H1 (cell line): Measurements from ENCODE around the gene RAB7B.
"Not testable (repeated sequence)": the region's sequence is repeated elsewhere in the genome, so short reads cannot be mapped to it uniquely, and the experiment has no call there.

Source experiments
- CBX5 ChIP-seq: fragments of 300-800, 300-1000 bp; sonication (generic); IDR thresholded peaks from 2 replicates; pipeline ENCODE4 v1.7.1; 2016; ENCODE audit warnings: antibody characterized with exemption, low read length, low read depth
- GABPA ChIP-seq: IDR thresholded peaks from 2 replicates; pipeline ENCODE4 v1.6.1; 2011; ENCODE audit warnings: mild to moderate bottlenecking, low read length, moderate library complexity, borderline replicate concordance; ENCODE audit not compliant: insufficient read depth
- POLR2A ChIP-seq, 2 experiments: IDR thresholded peaks; 1 replicate in 1 of 2; 2 replicates in 1 of 2; pipeline ENCODE4 v1.6.1; 2011; ENCODE audit warnings: low read depth in 2 of 2, low read length in 2 of 2, mild to moderate bottlenecking in 2 of 2; ENCODE audit errors: control extremely low read depth in 1 of 2
- POLR2AphosphoS5 ChIP-seq: IDR thresholded peaks from 2 replicates; pipeline ENCODE4 v1.6.1; 2011; ENCODE audit warnings: low read depth, low read length
- RNF2 ChIP-seq: fragments of 200-900, 300-1000 bp; sonication (generic); IDR thresholded peaks from 2 replicates; pipeline ENCODE4 v1.7.1; 2016; ENCODE audit warnings: borderline replicate concordance, low read depth, mild to moderate bottlenecking, antibody characterized with exemption, low read length; ENCODE audit not compliant: poor library complexity, severe bottlenecking; ENCODE audit errors: missing control alignments
- SIN3A ChIP-seq, 2 experiments: IDR thresholded peaks in 1 of 2; conservative IDR thresholded peaks in 1 of 2; 2 replicates each; pipeline ENCODE4 v1.6.1; 2011 to 2012; ENCODE audit warnings: low read length in 2 of 2, improper control_type of control experiment in 1 of 2, low read depth in 1 of 2, mild to moderate bottlenecking in 1 of 2
- SIX5 ChIP-seq: IDR thresholded peaks from 2 replicates; pipeline ENCODE4 v1.6.1; 2011; ENCODE audit warnings: mild to moderate bottlenecking, low read depth, low read length
- TF ChIP-seq, protein P1 (sequence below), 3 experiments: IDR thresholded peaks; 1 replicate in 2 of 3; 2 replicates in 1 of 3; pipeline versions ENCODE4 v1.5.1 to v1.6.1; 2011; ENCODE audit warnings: low read length in 3 of 3, mild to moderate bottlenecking in 3 of 3, inconsistent platforms in 2 of 3, low read depth in 1 of 3, moderate library complexity in 1 of 3; ENCODE audit not compliant: insufficient read depth in 1 of 3; ENCODE audit errors: control extremely low read depth in 1 of 3
- TF ChIP-seq, protein P2 (sequence below): IDR thresholded peaks from 2 replicates; pipeline ENCODE4 v1.6.1; 2012; ENCODE audit warnings: low read length, inconsistent platforms
- TF ChIP-seq, protein P3 (sequence below): IDR thresholded peaks from 2 replicates; pipeline ENCODE4 v1.6.1; 2011; ENCODE audit warnings: low read length, improper control_type of control experiment
- TF ChIP-seq, protein P4 (sequence below): IDR thresholded peaks from 2 replicates; pipeline ENCODE4 v1.6.1; 2012; ENCODE audit warnings: inconsistent platforms

DNA sequence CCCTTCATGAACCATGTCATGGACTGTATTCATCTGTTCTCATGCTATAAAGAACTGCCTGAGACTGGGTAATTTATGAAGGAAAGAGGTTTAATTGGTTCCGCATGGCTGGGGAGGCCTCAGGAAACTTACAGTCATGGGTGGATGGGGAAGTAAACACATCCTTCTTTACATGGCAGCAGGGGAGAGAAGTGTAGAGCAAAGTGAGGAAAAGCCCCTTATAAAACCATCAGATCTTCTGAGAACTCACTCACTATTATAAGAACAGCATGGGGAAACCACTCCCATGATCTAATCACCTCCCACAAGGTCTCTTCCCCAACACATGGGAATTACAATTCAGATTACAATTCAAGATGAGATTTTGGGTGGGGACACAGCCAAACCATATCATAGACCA, 6.6 kb downstream of the RAB7B start:
- not testable (repeated sequence) for TF ChIP-seq GABPA; POLR2A (IDR thresholded peaks at IDR 0.05; ENCODE audit: control extremely low read depth in 1 of 2, low read depth in 2 of 2, low read length in 2 of 2); POLR2AphosphoS5; SIX5; CBX5; SIN3A (conservative IDR thresholded peaks at IDR 0.05 in 1 of 2, IDR thresholded peaks at IDR 0.05 in 1 of 2; ENCODE audit: low read depth in 1 of 2, low read length in 2 of 2); RNF2
- TF ChIP-seq, protein P1, sequence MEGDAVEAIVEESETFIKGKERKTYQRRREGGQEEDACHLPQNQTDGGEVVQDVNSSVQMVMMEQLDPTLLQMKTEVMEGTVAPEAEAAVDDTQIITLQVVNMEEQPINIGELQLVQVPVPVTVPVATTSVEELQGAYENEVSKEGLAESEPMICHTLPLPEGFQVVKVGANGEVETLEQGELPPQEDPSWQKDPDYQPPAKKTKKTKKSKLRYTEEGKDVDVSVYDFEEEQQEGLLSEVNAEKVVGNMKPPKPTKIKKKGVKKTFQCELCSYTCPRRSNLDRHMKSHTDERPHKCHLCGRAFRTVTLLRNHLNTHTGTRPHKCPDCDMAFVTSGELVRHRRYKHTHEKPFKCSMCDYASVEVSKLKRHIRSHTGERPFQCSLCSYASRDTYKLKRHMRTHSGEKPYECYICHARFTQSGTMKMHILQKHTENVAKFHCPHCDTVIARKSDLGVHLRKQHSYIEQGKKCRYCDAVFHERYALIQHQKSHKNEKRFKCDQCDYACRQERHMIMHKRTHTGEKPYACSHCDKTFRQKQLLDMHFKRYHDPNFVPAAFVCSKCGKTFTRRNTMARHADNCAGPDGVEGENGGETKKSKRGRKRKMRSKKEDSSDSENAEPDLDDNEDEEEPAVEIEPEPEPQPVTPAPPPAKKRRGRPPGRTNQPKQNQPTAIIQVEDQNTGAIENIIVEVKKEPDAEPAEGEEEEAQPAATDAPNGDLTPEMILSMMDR (IDR thresholded peaks at IDR 0.05; ENCODE audit: control extremely low read depth in 1 of 3, insufficient read depth in 1 of 3, low read depth in 1 of 3, low read length in 3 of 3) = not testable (repeated sequence)
- TF ChIP-seq, protein P2, sequence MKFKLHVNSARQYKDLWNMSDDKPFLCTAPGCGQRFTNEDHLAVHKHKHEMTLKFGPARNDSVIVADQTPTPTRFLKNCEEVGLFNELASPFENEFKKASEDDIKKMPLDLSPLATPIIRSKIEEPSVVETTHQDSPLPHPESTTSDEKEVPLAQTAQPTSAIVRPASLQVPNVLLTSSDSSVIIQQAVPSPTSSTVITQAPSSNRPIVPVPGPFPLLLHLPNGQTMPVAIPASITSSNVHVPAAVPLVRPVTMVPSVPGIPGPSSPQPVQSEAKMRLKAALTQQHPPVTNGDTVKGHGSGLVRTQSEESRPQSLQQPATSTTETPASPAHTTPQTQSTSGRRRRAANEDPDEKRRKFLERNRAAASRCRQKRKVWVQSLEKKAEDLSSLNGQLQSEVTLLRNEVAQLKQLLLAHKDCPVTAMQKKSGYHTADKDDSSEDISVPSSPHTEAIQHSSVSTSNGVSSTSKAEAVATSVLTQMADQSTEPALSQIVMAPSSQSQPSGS = not testable (repeated sequence)
- TF ChIP-seq, protein P3, sequence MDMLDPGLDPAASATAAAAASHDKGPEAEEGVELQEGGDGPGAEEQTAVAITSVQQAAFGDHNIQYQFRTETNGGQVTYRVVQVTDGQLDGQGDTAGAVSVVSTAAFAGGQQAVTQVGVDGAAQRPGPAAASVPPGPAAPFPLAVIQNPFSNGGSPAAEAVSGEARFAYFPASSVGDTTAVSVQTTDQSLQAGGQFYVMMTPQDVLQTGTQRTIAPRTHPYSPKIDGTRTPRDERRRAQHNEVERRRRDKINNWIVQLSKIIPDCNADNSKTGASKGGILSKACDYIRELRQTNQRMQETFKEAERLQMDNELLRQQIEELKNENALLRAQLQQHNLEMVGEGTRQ = not testable (repeated sequence)
- TF ChIP-seq, protein P4, sequence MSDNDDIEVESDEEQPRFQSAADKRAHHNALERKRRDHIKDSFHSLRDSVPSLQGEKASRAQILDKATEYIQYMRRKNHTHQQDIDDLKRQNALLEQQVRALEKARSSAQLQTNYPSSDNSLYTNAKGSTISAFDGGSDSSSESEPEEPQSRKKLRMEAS = not testable (repeated sequence)
